ENCODE data around the gene MUC20.
A peak's percentile ranks its signal among the peaks of the same experiment; 100 is the strongest.

Gene MUC20

DNA sequence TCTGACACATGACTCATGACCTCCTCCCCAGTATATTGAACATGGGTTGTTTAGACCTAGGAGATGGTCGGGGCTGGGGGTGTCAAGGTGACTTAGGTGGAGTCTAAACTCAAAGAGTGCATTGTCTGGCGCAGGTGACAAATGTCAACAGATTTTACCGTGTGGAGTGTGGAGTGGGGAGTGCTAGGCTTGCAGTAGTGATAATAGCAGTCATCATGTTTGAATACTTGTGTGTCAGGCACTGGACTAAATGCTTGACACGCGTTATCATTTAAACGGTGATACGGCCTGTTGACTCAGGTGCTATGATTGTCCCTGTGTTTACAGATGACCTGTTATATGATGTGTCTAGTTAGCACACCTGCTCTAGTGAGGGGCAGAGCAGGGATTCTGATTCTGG is 30.8 kb downstream of the MUC20 start:
- Mint-ChIP-seq H3K9me3 (peaks cover 0 to 5% of the 10 kb centered on the region in 2 donors), H3K4me1 (peaks cover 44% of the 10 kb centered on the region), H3K27me3 (peaks cover 15% of the 10 kb centered on the region), H3K4me3 (no peak overlapping the region), H3K27ac (no peak overlapping the region)
- ATAC-seq, result no peak
- no peak for DNase-seq

DNA sequence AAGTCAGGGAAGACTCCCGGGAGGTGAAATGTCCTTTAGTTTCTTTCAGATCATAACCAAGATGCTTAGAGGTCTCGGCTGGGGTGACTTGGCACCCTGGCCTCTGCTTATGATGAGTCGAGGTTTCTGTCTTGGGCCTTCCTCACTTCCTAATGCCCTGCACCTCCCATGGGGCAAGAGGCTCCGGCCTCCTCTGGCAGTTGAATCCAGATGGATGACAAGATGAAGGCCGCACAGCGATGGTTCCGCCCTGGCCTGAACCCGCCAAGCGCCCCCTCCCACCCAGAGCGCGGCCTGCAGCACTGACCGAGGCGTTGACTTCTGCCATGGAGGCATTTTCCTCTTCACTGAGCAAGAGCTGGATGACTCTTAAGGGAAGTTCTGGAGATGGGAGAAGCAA is 31.3 kb downstream of the MUC20 start:
- Mint-ChIP-seq H3K9me3 (peaks cover 0 to 3% of the 10 kb centered on the region in 2 donors), H3K4me1 (peaks cover 46% of the 10 kb centered on the region), H3K4me3 (no peak overlapping the region), H3K27me3 (peaks cover 16% of the 10 kb centered on the region), H3K27ac (no peak overlapping the region)
- DNase-seq, result no peak
- no peak for ATAC-seq

DNA sequence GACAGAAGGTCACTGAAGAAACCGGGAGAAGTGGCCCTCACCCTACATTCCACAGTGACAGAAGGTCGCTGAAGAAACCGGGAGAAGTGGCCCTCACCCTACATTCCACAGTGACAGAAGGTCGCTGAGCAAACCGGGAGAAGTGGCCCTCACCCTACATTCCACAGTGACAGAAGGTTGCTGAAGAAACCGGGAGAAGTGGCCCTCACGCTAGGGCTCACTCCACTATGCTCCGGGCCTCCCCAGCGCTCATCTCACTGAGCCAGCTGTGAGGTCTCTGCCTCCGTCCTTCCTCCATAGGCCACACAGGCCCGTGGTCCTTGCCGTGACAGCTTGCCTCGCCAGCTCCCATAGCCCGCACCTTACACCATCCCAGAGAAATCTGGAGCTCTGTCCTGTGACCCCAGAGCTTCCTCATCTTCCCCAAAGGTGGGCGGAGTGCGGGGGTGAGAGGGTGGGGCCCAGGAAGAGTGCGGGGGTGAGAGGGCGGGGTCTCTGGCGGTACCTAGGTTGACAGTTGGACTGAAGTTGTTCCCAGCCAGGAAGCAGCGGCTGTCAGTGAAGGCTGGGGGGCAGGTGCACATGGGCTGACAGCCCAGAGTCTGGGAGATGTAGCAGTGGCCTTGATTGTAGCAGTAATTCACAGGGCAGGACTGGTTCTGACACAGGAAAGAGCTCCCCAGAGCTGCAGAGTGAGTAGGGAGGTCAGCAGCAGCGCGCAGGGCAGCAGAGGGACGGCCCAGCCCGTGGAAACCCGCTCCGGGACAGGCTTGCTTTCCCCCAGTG is 32.0 kb downstream of the MUC20 start:
- Mint-ChIP-seq H3K4me3 (no peak overlapping the region), H3K27ac (peak overlapping the region in 1 of 2 donors; percentile 44), H3K4me1 (peaks cover 45% of the 10 kb centered on the region), H3K27me3 (peaks cover 19% of the 10 kb centered on the region), H3K9me3 (no peaks in the 10 kb centered on the region)
- ATAC-seq, result no peak
- no peak for DNase-seq

DNA sequence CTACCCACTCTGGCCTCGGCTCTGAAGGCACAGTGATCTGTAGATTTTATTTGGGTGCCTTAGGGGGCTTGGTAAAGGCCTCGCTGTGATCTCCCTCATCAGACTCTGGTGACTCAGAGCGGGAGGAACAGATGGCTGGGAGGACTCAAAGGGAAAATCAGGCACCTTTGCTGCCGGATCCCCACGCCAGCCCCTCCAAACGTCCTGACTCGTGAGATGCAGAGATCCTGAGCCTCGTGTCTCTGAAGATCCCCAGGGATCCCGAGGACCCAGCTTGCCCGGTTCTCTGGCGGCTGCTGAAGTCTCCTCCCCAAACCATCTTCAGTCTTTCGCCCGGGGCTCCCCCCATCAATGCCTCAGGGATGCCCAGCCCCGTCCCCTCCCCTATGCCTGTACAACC is 32.8 kb downstream of the MUC20 start:
- no peak for ATAC-seq
- DNase-seq, result no peak
- H3K27ac Mint-ChIP-seq, result peak overlapping the region in 1 of 2 donors; percentile 10
- peaks cover 40% of the 10 kb centered on the region for H3K4me1 Mint-ChIP-seq
- peaks cover 21% of the 10 kb centered on the region for H3K27me3 Mint-ChIP-seq
- no peak overlapping the region for H3K4me3 Mint-ChIP-seq
- no peaks in the 10 kb centered on the region for H3K9me3 Mint-ChIP-seq

DNA sequence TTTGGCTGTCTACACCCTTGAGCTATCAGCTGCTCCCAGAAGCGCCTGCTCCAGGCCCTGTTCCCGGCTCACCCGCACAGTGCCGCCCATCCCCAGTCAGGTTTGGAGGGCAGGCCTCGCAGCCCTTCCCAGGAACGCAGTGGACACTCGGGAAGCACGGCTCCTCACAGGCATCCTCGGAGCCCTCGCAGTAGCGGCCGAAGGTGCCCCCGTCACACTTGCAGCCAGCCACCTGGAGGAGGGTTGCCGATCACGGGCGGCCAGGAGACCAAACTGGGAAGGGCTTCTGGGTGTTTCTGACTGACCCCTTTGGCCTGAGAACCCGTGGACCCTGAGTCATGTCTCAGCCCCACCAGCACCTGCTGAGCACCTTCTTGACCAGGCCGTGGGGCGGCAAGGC is 33.4 kb downstream of the MUC20 start:
- Mint-ChIP-seq H3K4me1 (peaks cover 35% of the 10 kb centered on the region), H3K27ac (no peak overlapping the region), H3K9me3 (no peaks in the 10 kb centered on the region), H3K4me3 (no peak overlapping the region), H3K27me3 (peaks cover 20% of the 10 kb centered on the region)
- ATAC-seq (no peak), DNase-seq (no peak)

DNA sequence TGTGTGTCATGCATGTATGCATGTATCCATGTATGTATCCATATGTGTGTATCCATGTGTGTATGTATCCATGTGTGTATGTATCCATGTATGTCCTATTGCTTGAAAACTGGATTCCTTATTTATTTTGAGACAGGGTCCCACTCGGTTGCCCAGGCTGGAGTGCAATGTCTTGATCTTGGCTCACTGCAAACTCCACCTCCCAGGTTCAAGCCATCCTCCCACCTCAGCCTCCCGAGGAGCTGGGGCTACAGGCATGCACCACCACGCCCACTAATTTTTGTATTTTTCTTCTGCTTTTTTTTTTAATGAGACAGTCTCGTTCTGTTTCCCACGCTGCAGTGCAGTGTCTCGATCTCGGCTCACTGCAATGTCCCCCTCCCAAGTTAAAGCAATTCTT is 34.1 kb downstream of the MUC20 start:
- DNase-seq, result no peak
- Mint-ChIP-seq H3K4me1 (peaks cover 34% of the 10 kb centered on the region), H3K27ac (no peak overlapping the region), H3K4me3 (no peak overlapping the region), H3K27me3 (peaks cover 28% of the 10 kb centered on the region), H3K9me3 (no peaks in the 10 kb centered on the region)
- no peak for ATAC-seq

DNA sequence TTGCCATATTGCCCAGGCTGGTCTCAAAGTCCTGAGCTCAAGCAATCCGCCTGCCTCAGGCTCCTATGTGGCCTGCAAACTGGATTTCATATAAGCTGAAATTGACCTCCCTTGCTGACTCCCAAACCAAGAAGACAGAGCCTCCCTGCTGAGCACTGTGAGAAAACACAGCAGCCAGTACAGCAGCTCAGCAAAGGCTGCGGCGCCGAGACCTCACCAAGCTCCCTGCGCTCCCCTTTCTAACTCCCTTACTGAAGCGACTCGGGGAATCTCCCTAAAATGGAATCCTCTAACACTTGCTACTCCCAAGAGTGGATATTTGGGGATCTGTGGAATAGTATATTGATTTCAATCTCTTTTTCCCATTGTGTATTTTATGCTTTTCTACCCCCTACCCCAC is 34.6 kb downstream of the MUC20 start:
- DNase-seq (no peak), ATAC-seq (no peak)
- Mint-ChIP-seq H3K4me3 (no peak overlapping the region), H3K27ac (peak overlapping the region in 1 of 2 donors; percentile 91), H3K4me1 (peaks cover 34% of the 10 kb centered on the region), H3K9me3 (no peaks in the 10 kb centered on the region), H3K27me3 (peaks cover 33% of the 10 kb centered on the region)

DNA sequence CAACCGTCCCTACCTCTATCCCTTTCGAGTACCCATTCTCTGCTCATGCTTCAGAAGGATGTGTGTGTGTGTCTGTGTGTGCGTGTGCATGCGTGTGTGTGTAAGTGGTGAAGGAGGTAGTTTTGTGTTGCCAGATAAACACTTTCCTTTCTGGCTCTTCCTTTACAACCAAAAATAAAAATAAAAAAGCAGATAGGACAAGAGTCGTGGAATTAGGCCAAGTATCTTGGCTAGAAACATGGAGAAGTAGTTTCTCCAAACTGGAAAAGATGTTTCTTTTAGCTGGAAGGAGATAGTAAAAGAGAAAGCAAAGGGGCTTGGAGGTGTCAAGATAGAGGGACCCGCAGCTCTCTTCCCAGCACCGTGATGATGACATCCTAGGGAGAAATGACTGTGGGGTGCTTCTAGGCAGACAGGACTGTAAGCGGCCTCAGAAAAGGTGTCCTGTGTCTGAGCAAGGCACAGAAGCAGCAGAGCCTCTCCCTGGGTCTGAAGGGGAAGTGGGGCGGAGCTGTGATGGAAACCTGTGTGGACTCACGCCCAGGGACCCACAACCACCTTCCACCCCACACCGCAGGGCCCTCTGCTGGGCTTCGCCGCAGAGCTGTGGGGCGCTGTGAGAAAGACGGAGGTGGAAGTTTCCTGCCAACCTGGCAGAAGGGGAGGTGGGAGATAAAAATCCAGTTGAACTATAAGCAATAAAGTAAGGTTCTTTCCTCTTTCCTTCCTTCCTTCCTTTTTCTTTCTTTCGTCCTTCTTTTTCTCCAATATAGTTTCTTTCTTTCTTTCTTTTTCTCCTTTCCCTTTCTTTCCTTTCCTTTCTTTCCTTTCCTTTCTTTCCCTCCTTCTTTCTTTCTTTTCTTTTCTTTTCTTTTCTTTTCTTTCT is 35.3 kb downstream of the MUC20 start:
- DNase-seq, result peak in 1 of 2 donors; percentile 71
- peak overlapping the region in 1 of 2 donors; percentile 91 for H3K27ac Mint-ChIP-seq
- peak; percentile 92 for ATAC-seq
- peaks cover 34% of the 10 kb centered on the region for H3K4me1 Mint-ChIP-seq
- peak overlapping the region; percentile 28 to 35 for H3K4me3 Mint-ChIP-seq
- H3K9me3 Mint-ChIP-seq, result no peaks in the 10 kb centered on the region
- peaks cover 39% of the 10 kb centered on the region for H3K27me3 Mint-ChIP-seq

DNA sequence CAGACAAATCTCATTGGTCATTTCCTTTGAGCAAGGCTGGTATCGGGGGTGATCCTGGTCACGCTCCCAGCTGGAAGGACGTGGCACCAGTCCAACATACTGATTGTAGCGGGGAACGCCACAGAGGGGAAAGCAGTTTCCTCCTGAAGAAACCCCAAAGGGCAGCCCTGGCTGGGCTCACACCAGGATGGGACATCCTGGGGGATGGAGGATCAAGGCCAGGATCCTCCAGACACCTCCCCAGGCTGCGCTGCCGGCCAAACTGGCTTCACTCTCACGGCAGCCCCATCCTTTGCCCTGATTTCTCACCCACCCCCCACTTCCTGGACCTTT is 36.6 kb downstream of the MUC20 start:
- Mint-ChIP-seq H3K9me3 (no peaks in the 10 kb centered on the region), H3K27ac (no peak overlapping the region), H3K4me3 (no peak overlapping the region), H3K4me1 (peaks cover 34% of the 10 kb centered on the region), H3K27me3 (peaks cover 48% of the 10 kb centered on the region)
- DNase-seq, result no peak
- ATAC-seq, result no peak

DNA sequence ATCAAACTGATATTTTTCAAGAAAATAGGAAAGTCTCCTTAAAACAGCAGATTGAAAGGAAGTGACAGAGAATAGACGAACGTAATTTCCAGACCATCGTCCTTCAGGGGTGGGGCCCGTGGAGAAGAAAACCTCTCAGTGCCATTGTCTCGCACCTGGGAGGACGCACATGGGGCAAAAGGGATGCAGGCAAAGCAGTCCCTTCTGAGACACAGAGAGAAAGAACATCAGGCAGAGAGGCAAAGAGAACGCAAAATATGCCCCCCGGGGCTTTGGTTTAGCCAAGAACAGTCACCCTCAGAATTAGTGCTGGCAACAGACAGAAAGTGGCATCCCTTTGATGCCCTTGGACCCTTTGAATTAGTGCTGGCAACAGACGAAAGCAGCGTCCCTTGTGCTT is 37.0 kb downstream of the MUC20 start:
- H3K4me3 Mint-ChIP-seq, result no peak overlapping the region
- ATAC-seq, result no peak
- H3K27ac Mint-ChIP-seq, result no peak overlapping the region

DNA sequence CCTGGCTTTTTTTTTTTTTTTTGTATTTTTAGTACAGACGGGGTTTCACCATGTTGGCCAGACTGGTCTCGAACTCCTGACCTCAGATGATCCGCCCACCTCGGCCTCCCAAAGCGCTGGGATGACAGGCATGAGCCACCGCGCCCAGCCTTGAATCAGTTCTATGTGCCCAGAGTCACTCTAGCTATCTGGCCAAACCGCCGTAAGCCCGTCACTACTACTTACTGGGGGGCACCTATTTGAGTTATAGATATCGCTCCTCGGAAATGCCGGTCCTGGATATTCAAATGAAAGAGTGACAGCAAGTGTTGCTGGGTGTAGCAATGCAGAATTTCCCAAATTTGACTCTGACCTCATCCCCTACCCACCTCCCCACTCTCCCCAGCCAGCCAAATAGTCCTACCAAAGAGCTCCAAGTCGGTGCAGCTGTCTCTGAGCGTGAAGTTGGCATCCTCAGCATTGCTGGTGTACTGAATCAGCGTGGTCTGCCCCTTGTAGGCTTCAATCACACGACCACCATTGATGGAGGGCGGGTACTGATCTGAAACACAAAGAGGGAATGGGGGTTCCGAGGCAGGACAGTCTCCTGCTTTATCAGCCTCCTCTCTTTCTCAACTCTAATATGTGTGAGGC is 38.1 kb downstream of the MUC20 start:
- no peak overlapping the region for H3K27ac Mint-ChIP-seq
- no peaks in the 10 kb centered on the region for H3K9me3 Mint-ChIP-seq
- peaks cover 24% of the 10 kb centered on the region for H3K4me1 Mint-ChIP-seq
- H3K27me3 Mint-ChIP-seq, result peaks cover 57% of the 10 kb centered on the region
- no peak for ATAC-seq
- H3K4me3 Mint-ChIP-seq, result no peak overlapping the region
- DNase-seq, result no peak

More for the DNA sequence above, 37.0 kb downstream of the MUC20 start:
- no peaks in the 10 kb centered on the region for H3K9me3 Mint-ChIP-seq
- DNase-seq, result no peak
- H3K4me1 Mint-ChIP-seq, result peaks cover 32% of the 10 kb centered on the region
- H3K27me3 Mint-ChIP-seq, result peaks cover 48% of the 10 kb centered on the region

DNA sequence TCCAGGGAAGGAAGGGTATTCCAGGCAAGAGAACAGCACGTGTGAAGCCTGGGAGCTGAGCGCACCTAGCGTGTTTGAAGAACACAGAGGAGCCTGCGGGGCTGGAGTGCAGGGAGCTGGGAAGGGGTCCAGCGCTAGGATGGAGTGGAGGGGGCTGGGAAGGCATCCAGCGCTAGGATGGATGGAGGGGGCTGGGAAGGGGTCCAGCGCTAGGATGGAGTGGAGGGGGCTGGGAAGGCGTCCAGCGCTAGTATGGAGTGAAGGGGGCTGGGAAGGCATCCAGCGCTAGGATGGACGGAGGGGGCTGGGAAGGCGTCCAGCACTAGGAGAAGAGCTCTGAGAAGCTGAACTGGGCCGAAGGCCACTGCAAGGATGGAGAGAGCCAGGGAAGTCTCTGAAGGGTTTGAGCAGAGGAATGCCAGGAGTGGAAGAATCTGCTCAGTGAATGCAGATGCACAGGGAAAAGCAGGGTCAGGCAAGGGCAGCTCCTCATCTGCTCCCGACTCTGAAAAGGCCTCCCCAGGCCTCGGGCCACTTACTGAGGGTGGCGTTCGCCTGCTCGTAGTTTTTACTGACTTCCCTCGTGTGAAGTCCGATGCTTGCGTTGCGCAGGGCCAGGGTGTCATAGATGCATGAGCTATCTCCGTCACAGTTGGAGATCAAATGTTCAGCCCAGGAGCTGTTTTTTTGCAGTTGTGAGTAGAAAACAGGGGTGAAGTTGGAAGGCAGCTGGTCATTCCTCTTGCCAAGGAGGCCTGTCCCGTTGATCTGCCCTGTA is 39.8 kb downstream of the MUC20 start:
- Mint-ChIP-seq H3K27me3 (peaks cover 66% of the 10 kb centered on the region), H3K9me3 (no peaks in the 10 kb centered on the region), H3K4me3 (no peak overlapping the region), H3K4me1 (peaks cover 24% of the 10 kb centered on the region), H3K27ac (no peak overlapping the region)
- DNase-seq, result no peak
- no peak for ATAC-seq

DNA sequence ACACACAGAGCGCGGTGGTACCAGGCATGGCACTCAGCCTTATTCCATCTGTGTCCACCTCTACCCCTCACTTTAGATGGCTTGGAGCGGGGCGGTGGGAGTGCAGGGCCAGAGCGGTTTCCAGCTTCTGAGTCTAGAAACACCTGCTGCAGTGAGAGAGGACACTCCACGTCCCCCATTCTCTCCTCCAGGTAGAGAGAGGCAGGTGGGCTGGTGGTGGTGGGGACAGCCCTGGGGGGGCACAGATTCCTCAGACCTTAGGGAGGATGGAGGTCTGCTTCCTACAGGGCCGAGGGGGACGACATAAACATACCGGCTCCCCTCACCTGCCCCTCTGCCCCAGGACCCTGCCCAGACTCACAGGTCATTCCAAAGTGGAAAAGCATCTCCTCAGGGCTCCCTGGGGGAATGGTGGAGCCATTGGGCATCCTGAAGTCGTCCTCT is 40.4 kb downstream of the MUC20 start:
- Mint-ChIP-seq H3K4me1 (peaks cover 18% of the 10 kb centered on the region), H3K9me3 (no peaks in the 10 kb centered on the region), H3K27ac (no peak overlapping the region), H3K27me3 (peaks cover 66% of the 10 kb centered on the region), H3K4me3 (peak overlapping the region in 1 of 2 donors; percentile 54)
- DNase-seq (no peak), ATAC-seq (no peak)

DNA sequence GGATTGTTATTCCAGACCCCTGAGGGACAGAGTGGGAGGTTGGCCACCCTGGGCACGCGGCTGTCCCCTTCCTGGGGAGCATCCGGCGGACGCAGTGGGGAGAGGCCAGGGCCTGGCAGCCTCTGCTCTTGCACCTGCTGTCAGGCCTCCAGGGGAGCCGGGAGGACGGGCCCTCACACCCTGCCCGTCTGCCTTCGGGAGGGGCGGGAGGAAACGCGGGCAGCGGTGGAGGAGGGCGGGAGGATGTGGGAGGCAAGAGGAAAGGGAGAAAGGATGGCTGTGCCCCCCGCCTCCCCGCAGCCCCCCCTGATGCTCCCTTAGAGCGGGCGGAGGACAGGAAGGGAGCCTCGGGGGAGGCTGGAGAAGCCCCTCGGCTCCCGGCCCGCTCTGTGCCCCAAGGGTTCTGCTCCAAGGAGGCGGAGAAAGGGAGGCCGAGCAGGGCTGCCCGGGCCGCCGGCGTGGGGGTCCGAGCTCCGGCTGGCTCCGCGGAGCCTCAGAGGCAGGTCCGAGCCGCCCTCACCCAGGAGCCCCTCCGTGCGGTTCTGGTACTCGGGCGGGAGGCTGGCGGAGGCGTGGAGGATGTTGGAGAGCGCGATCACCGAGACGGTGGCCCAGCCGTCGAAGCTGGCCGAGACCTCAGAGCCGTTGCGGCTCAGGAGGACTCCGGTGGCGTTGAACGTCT is 40.9 kb downstream of the MUC20 start:
- peaks cover 12% of the 10 kb centered on the region for H3K4me1 Mint-ChIP-seq
- H3K27me3 Mint-ChIP-seq, result peaks cover 65% of the 10 kb centered on the region
- DNase-seq (no peak), ATAC-seq (peak; percentile 58)
- H3K9me3 Mint-ChIP-seq, result no peaks in the 10 kb centered on the region
- H3K27ac Mint-ChIP-seq, result no peak overlapping the region
- H3K4me3 Mint-ChIP-seq, result peak overlapping the region in 1 of 2 donors; percentile 54

DNA sequence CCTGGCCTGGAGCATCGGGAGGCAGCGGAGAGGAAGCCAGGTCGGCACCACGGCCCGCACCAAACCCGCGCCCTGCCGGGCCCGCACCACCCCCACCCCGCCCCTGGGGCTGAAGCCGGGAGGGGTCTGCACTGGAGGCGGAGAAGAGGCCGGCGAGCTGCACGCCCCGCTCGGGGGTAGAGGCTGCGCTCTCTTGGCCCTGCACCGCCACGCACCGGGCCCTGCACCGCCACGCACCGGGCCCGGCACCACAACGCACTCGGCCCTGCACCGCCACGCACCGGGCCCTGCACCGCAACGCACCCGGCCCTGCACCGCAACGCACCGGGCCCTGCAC is 41.4 kb downstream of the MUC20 start:
- H3K4me1 Mint-ChIP-seq, result peaks cover 7% of the 10 kb centered on the region
- H3K4me3 Mint-ChIP-seq, result no peak overlapping the region
- no peaks in the 10 kb centered on the region for H3K9me3 Mint-ChIP-seq
- DNase-seq, result no peak
- H3K27me3 Mint-ChIP-seq, result peaks cover 60% of the 10 kb centered on the region
- ATAC-seq, result peak; percentile 47
- no peak overlapping the region for H3K27ac Mint-ChIP-seq
